Measurements from ENCODE around the gene CCDC9B.

GRCh38 chr15:40357246-40357645 is 16.5 kb upstream of the CCDC9B start:
- no peak for TF ChIP-seq CTCF (IDR thresholded peaks at IDR 0.05)
- no peak for TF ChIP-seq POLR2A (IDR thresholded peaks at IDR 0.05)
- TF ChIP-seq POLR2AphosphoS5 (IDR thresholded peaks at IDR 0.05), result no peak

Data from prostate gland (tissue), 2 donors.